Erythroblast (primary cell): Measurements from ENCODE around the gene XRCC1.

ENCODE experiments used
- GATA1 ChIP-seq: IDR thresholded peaks from 2 replicates; pipeline ENCODE4 v1.6.1; 2011; ENCODE audit warnings: low read depth, mild to moderate bottlenecking, control low read depth, low read length, moderate library complexity
- POLR2A ChIP-seq: IDR thresholded peaks from 2 replicates; pipeline ENCODE4 v1.6.1; 2011; ENCODE audit warnings: mild to moderate bottlenecking, low read length

GRCh38 chr19:43605875-43606568, 30.7 kb upstream of the XRCC1 start:
- TF ChIP-seq POLR2A, result no peak
- no peak for TF ChIP-seq GATA1
